Caco-2 (cell line): ENCODE results near the gene WWOX. TPM values are rescaled to one million over a fixed set of nuclear protein-coding genes. Genes with fewer than 3 reads are reported as not detected.

Source experiments
- BruUV-seq: library from RNA; stranded (reverse); fragments of 400-500 nt; replicated peaks from 2 replicates; lab custom pipeline; 2021; lab: Mats Ljungman, UMichigan
- CTCF ChIA-PET: fragments of 300-600 bp; sonication (Branson Sonifier 250); formaldehyde crosslinking; loops from one replicate; lab custom pipeline; 2022; ENCODE audit warnings: antibody characterized with exemption; lab: Charles Lee
- POLR2A ChIA-PET: fragments of 300-600 bp; sonication (Branson Sonifier 250); formaldehyde crosslinking; loops from one replicate; lab custom pipeline; 2022; ENCODE audit warnings: antibody characterized with exemption; lab: Charles Lee
- DNase-seq, 2 experiments: peaks; one replicate each; pipeline versions ENCODE4 v3.0.0 to v3.0.0-alpha.2; 2020 to 2022
- H3K27me3 ChIP-seq: replicated peaks from 2 replicates; pipeline ENCODE4 v1.6.0; 2011; ENCODE audit warnings: low read length; ENCODE audit not compliant: control insufficient read depth, insufficient read depth
- H3K36me3 ChIP-seq: 2 replicates; pipeline ENCODE4 v1.5.1; 2011; ENCODE audit warnings: low read length; ENCODE audit not compliant: control insufficient read depth, insufficient read depth
- H3K4me1 ChIP-seq: fragments of 250-450 bp; sonication (Bioruptor Pico); 2 replicates; pipeline ENCODE4 v1.5.1; 2020; ENCODE audit warnings: mild to moderate bottlenecking
- H3K4me3 ChIP-seq: 2 replicates; pipeline ENCODE4 v1.5.1; 2011; ENCODE audit warnings: low read depth, mild to moderate bottlenecking, control low read depth, low read length
- H3K9me3 ChIP-seq: fragments of 250-450 bp; sonication (Bioruptor Pico); 2 replicates; pipeline ENCODE4 v1.5.1; 2020; ENCODE audit warnings: mild to moderate bottlenecking, moderate library complexity
- H3K27ac Mint-ChIP-seq: one replicate; pipeline ENCODE4 v1.8.0; 2022; ENCODE audit warnings: mixed read lengths; ENCODE audit not compliant: unreplicated experiment
- H3K27me3 Mint-ChIP-seq: one replicate; pipeline ENCODE4 v1.8.0; 2022; ENCODE audit warnings: mixed read lengths; ENCODE audit not compliant: insufficient read depth, unreplicated experiment
- H3K36me3 Mint-ChIP-seq: one replicate; pipeline ENCODE4 v1.8.0; 2022; ENCODE audit warnings: mild to moderate bottlenecking, mixed read lengths; ENCODE audit not compliant: insufficient read depth, unreplicated experiment
- H3K4me1 Mint-ChIP-seq: one replicate; pipeline ENCODE4 v1.8.0; 2022; ENCODE audit warnings: low read depth, mixed read lengths; ENCODE audit not compliant: unreplicated experiment
- H3K4me3 Mint-ChIP-seq: one replicate; pipeline ENCODE4 v1.8.0; 2022; ENCODE audit warnings: mild to moderate bottlenecking, moderate library complexity, mixed read lengths; ENCODE audit not compliant: unreplicated experiment
- H3K9me3 Mint-ChIP-seq: one replicate; pipeline ENCODE4 v1.8.0; 2022; ENCODE audit warnings: mixed read lengths; ENCODE audit not compliant: unreplicated experiment
- intact Hi-C: fragments of 100-400 bp; cut with micrococcal nuclease; formaldehyde crosslinking; loops from one replicate; pipeline ENCODE4 v1.10.0; 2022; ENCODE audit not compliant: unreplicated experiment
- total RNA-seq: library from RNA; stranded (reverse); gene quantifications from 2 replicates; pipeline ENCODE4 v1.2.3, GENCODE V29; 2022
- TF ChIP-seq, protein P1 (sequence below), 2 experiments: fragments of 200-600 bp in 1 of 2; IDR thresholded peaks; 1 replicate in 1 of 2; 2 replicates in 1 of 2; pipeline versions ENCODE4 v1.5.1 to v1.8.0; 2011 to 2022; ENCODE audit warnings: antibody characterized with exemption in 1 of 2, control low read depth in 1 of 2, inconsistent platforms in 1 of 2, low read depth in 1 of 2, low read length in 1 of 2, mild to moderate bottlenecking in 1 of 2, moderate library complexity in 1 of 2; ENCODE audit not compliant: insufficient read depth in 1 of 2, severe bottlenecking in 1 of 2, unreplicated experiment in 1 of 2

The WWOX gene
- total RNA-seq, 1 experiment from 2014 or later: 45.0 TPM

GRCh38 chr16:79173919-79174318, 1074.5 kb downstream of the WWOX start:
- intact Hi-C loops: no loop called here
- Histone ChIP-seq H3K9me3 (no peaks in the 10 kb centered on the region), H3K27me3 (no peaks in the 10 kb centered on the region), H3K4me3 (no peak overlapping the region), H3K4me1 (peaks cover 8% of the 10 kb centered on the region), H3K36me3 (no peaks in the 10 kb centered on the region)
- TF ChIP-seq, protein P1, sequence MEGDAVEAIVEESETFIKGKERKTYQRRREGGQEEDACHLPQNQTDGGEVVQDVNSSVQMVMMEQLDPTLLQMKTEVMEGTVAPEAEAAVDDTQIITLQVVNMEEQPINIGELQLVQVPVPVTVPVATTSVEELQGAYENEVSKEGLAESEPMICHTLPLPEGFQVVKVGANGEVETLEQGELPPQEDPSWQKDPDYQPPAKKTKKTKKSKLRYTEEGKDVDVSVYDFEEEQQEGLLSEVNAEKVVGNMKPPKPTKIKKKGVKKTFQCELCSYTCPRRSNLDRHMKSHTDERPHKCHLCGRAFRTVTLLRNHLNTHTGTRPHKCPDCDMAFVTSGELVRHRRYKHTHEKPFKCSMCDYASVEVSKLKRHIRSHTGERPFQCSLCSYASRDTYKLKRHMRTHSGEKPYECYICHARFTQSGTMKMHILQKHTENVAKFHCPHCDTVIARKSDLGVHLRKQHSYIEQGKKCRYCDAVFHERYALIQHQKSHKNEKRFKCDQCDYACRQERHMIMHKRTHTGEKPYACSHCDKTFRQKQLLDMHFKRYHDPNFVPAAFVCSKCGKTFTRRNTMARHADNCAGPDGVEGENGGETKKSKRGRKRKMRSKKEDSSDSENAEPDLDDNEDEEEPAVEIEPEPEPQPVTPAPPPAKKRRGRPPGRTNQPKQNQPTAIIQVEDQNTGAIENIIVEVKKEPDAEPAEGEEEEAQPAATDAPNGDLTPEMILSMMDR (IDR thresholded peaks at IDR 0.05; ENCODE audit: insufficient read depth in 1 of 2, low read depth in 1 of 2, low read length in 1 of 2, severe bottlenecking in 1 of 2, unreplicated experiment in 1 of 2): no peak
- DNase-seq: no peak
- Mint-ChIP-seq H3K36me3 (no peaks in the 10 kb centered on the region), H3K27me3 (peaks cover 6% of the 10 kb centered on the region), H3K4me3 (no peak overlapping the region), H3K9me3 (no peaks in the 10 kb centered on the region), H3K4me1 (no peaks in the 10 kb centered on the region), H3K27ac (no peak overlapping the region)
- BruUV-seq: no TSS peak
- ChIA-PET CTCF (no interaction called here), POLR2A (no interaction called here)

- H3K4me1 Mint-ChIP-seq: no peaks in the 10 kb centered on the region
- DNase-seq: no peak
- H3K27ac Mint-ChIP-seq: no peak overlapping the region
- no peak overlapping the region for H3K4me3 Mint-ChIP-seq
- H3K27me3 ChIP-seq: no peaks in the 10 kb centered on the region
- H3K9me3 Mint-ChIP-seq: no peaks in the 10 kb centered on the region
- ChIA-PET CTCF (no interaction called here), POLR2A (interaction anchor here (0.6 kb wide), 1 partner anchor 80 kb away, joined by 3 read pairs; no protein-coding TSS in a partner anchor)
- intact Hi-C loops: no loop called here
- no peaks in the 10 kb centered on the region for H3K36me3 ChIP-seq
- peaks cover 6% of the 10 kb centered on the region for H3K27me3 Mint-ChIP-seq
- H3K4me3 ChIP-seq: no peak overlapping the region
- TF ChIP-seq, protein P1 (IDR thresholded peaks at IDR 0.05; ENCODE audit: insufficient read depth in 1 of 2, low read depth in 1 of 2, low read length in 1 of 2, severe bottlenecking in 1 of 2, unreplicated experiment in 1 of 2): no peak
- no TSS peak for BruUV-seq
- H3K9me3 ChIP-seq: no peaks in the 10 kb centered on the region
- no peaks in the 10 kb centered on the region for H3K4me1 ChIP-seq
- no peaks in the 10 kb centered on the region for H3K36me3 Mint-ChIP-seq
Observed at GRCh38 chr16:79175286-79176057, 1076.0 kb downstream of the WWOX start.

DNA sequence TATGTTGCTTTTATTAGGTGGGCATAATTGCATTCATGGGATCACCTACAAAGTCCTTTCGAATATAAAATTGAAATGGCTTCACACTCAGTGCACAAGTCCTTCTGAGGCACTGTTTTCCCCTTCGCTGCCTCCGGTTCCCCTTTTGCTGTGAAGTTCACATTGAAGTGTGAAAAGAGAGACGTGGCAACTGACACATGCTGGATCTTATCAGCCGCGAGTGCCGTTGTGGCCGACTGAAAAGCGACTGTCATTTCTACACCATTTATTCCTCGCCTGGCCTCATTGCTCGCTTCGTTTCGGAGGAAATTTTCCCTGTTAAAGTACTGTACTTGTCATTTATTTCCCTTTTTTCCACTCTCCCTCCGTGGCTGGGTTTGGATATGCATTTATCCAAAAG, 1077.6 kb downstream of the WWOX start:
- TF ChIP-seq, protein P1 (IDR thresholded peaks at IDR 0.05; ENCODE audit: insufficient read depth in 1 of 2, low read depth in 1 of 2, low read length in 1 of 2, severe bottlenecking in 1 of 2, unreplicated experiment in 1 of 2): no peak
- DNase-seq: no peak
- Histone ChIP-seq H3K4me3 (no peak overlapping the region), H3K27me3 (no peaks in the 10 kb centered on the region), H3K9me3 (no peaks in the 10 kb centered on the region), H3K36me3 (no peaks in the 10 kb centered on the region), H3K4me1 (no peaks in the 10 kb centered on the region)
- no peaks in the 10 kb centered on the region for H3K9me3 Mint-ChIP-seq
- intact Hi-C loops: no loop called here
- no peak overlapping the region for H3K27ac Mint-ChIP-seq
- CTCF ChIA-PET: no interaction called here
- no TSS peak for BruUV-seq
- H3K36me3 Mint-ChIP-seq: no peaks in the 10 kb centered on the region
- H3K27me3 Mint-ChIP-seq: peaks cover 6% of the 10 kb centered on the region
- no peak overlapping the region for H3K4me3 Mint-ChIP-seq
- H3K4me1 Mint-ChIP-seq: no peaks in the 10 kb centered on the region
- POLR2A ChIA-PET: no interaction called here
